GM12878 (cell line): ENCODE measurements around the gene PAQR9. TPM values are rescaled to one million over a fixed set of nuclear protein-coding genes. Genes with fewer than 3 reads are reported as not detected.

Experiments
- ATAC-seq: fragments of 200-7000 bp; cut with Tn5 transposase; 3 replicates; pipeline ENCODE4 v1.9.1; 2020; ENCODE audit warnings: mild to moderate bottlenecking, moderate library complexity
- BruUV-seq: library from RNA; stranded (reverse); fragments of 400-500 nt; replicated peaks from 2 replicates; lab custom pipeline; 2021; lab: Mats Ljungman, UMichigan
- CTCF ChIA-PET: fragments of 300-600 bp; sonication (Branson Sonifier 250); formaldehyde crosslinking; extraction: SDS; loops from one replicate; lab custom pipeline; 2021; ENCODE audit warnings: inconsistent platforms; lab: Yijun Ruan, JAX
- POLR2A ChIA-PET: fragments of 350-600 bp; formaldehyde crosslinking; extraction: SDS; loops from one replicate; lab custom pipeline; 2021; ENCODE audit warnings: inconsistent platforms; lab: Charles Lee
- RAD21 ChIA-PET: fragments of 300-600 bp; sonication (Branson Sonifier 250); formaldehyde crosslinking; loops from one replicate; lab custom pipeline; 2023; ENCODE audit warnings: antibody characterized with exemption; ENCODE audit not compliant: unreplicated experiment; lab: Charles Lee
- SMC1A ChIA-PET: fragments of 300-600 bp; sonication (Branson Sonifier 250); formaldehyde crosslinking; loops from one replicate; lab custom pipeline; 2023; ENCODE audit not compliant: unreplicated experiment, uncharacterized antibody; lab: Charles Lee
- DNase-seq: peaks from one replicate; pipeline ENCODE4 v3.0.0-alpha.2; 2011; ENCODE audit warnings: low read depth, low spot score
- FAIRE-seq: peaks from 3 replicates; lab custom pipeline; 2011; peaks lifted over from hg19 to GRCh38; lab: Jason Lieb, UNC
- H2AFZ ChIP-seq: 2 replicates; pipeline ENCODE4 v1.6.0; 2011; ENCODE audit warnings: low read depth, low read length, control low read depth; ENCODE audit not compliant: control insufficient read depth
- H3K27ac ChIP-seq: 2 replicates; pipeline ENCODE4 v1.5.1; 2011; ENCODE audit warnings: control low read depth; ENCODE audit not compliant: control insufficient read depth, insufficient read depth
- H3K27me3 ChIP-seq, 2 experiments: replicated peaks in 1 of 2; 2 replicates each; pipeline versions ENCODE4 v1.6.0 to v1.6.1; 2011; ENCODE audit warnings: low read length in 1 of 2; ENCODE audit not compliant: control insufficient read depth in 2 of 2, insufficient read depth in 2 of 2
- H3K36me3 ChIP-seq, 2 experiments: 2 replicates each; pipeline ENCODE4 v1.5.1; 2011; ENCODE audit warnings: low read length in 1 of 2; ENCODE audit not compliant: control insufficient read depth in 2 of 2, insufficient read depth in 2 of 2
- H3K4me1 ChIP-seq: 2 replicates; pipeline ENCODE4 v1.6.1; 2011; ENCODE audit warnings: mild to moderate bottlenecking, low read length, moderate library complexity, mixed read lengths; ENCODE audit not compliant: control insufficient read depth, insufficient read depth
- H3K4me2 ChIP-seq: 2 replicates; pipeline ENCODE4 v1.6.0; 2011; ENCODE audit warnings: control low read depth; ENCODE audit not compliant: control insufficient read depth, insufficient read depth
- H3K4me3 ChIP-seq: fragments of 200-600 bp; sonication (generic); 2 replicates; pipeline ENCODE4 v1.5.1; 2016
- H3K79me2 ChIP-seq: 2 replicates; pipeline ENCODE4 v1.6.0; 2011; ENCODE audit warnings: low read length; ENCODE audit not compliant: control insufficient read depth, insufficient read depth
- H3K9ac ChIP-seq: 2 replicates; pipeline ENCODE4 v1.8.0; 2011; ENCODE audit warnings: low read length, control low read depth, mixed read lengths; ENCODE audit not compliant: control insufficient read depth, insufficient read depth
- H3K9me3 ChIP-seq: replicated peaks from 3 replicates; pipeline ENCODE4 v1.5.1; 2011; ENCODE audit warnings: mild to moderate bottlenecking, low read length; ENCODE audit not compliant: control insufficient read depth, insufficient read depth
- H4K20me1 ChIP-seq: 2 replicates; pipeline ENCODE4 v1.6.0; 2011; ENCODE audit not compliant: control insufficient read depth, insufficient read depth
- MTA3 ChIP-seq: IDR thresholded peaks from 2 replicates; pipeline ENCODE4 v1.6.1; 2012; ENCODE audit warnings: low read length, inconsistent platforms, borderline replicate concordance
- PAX5 ChIP-seq: IDR thresholded peaks from 2 replicates; pipeline ENCODE4 v1.6.1; 2011; ENCODE audit warnings: low read depth, low read length, borderline replicate concordance
- PAX8 ChIP-seq: fragments of 450-650 bp; IDR thresholded peaks from 2 replicates; pipeline ENCODE4 v1.6.1; 2017; ENCODE audit warnings: mild to moderate bottlenecking, moderate library complexity
- POLR2AphosphoS2 ChIP-seq: IDR thresholded peaks from 2 replicates; pipeline ENCODE4 v1.6.1; 2011; ENCODE audit warnings: low read depth, mild to moderate bottlenecking, low read length, improper control_type of control experiment, moderate library complexity
- SIX5 ChIP-seq: IDR thresholded peaks from 2 replicates; pipeline ENCODE4 v1.6.1; 2011; ENCODE audit warnings: mild to moderate bottlenecking, low read depth, low read length, moderate library complexity; ENCODE audit not compliant: severe bottlenecking
- SMAD1 ChIP-seq: fragments of 450-650 bp; IDR thresholded peaks from 2 replicates; pipeline ENCODE4 v1.6.1; 2018; ENCODE audit warnings: mild to moderate bottlenecking, low read depth; ENCODE audit not compliant: partially characterized antibody
- STAT3 ChIP-seq: IDR thresholded peaks from 2 replicates; pipeline ENCODE4 v1.6.1; 2011; ENCODE audit warnings: low read depth, low read length, improper control_type of control experiment
- ZBTB33 ChIP-seq: fragments of 450-650 bp; IDR thresholded peaks from 2 replicates; pipeline ENCODE4 v1.6.1; 2017; ENCODE audit warnings: mild to moderate bottlenecking
- ZNF687 ChIP-seq: fragments of 450-650 bp; IDR thresholded peaks from 2 replicates; pipeline ENCODE4 v1.6.1; 2017; ENCODE audit warnings: mild to moderate bottlenecking, moderate library complexity
- WGBS: methylation state at CpG from one replicate; pipeline ENCODE4 v1.1.6; 2016; ENCODE audit warnings: low lambda C conversion rate; ENCODE audit not compliant: insufficient replicate concordance, insufficient coverage; ENCODE audit errors: missing lambda C conversion rate; 5-methylcytosine and 5-hydroxymethylcytosine counted together
- in situ Hi-C: fragments of 300-500 bp; cut with MboI; formaldehyde crosslinking; loops from 9 replicates; pipeline ENCODE4 v1.14.3; 2018; ENCODE audit warnings: mixed read lengths
- intact Hi-C: fragments of 100-400 bp; cut with micrococcal nuclease; formaldehyde crosslinking; loops from one replicate; pipeline ENCODE4 v1.14.2; 2022; ENCODE audit not compliant: unreplicated experiment
- polyA plus RNA-seq, 11 experiments: library from polyadenylated mRNA; depleted of rRNA in 4 of 11; unstranded in 6 of 11; stranded (reverse) in 5 of 11; fragments of >200 nt; fragmentation: Nextera tagmentation in 4 of 11; fragmentation: Illumina TruSeq in 1 of 11; extraction: Ambion mirVana in 4 of 11; extraction: Trizol in 1 of 11; gene quantifications; 1 replicate in 1 of 11; 2 replicates in 10 of 11; pipeline versions ENCODE4 v1.2.1 to v1.2.3, GENCODE V29; 2011 to 2016; ENCODE audit warnings: inconsistent platforms in 2 of 11, missing spikeins in 2 of 11, low read depth in 1 of 11
- total RNA-seq, 4 experiments: library from RNA; depleted of rRNA in 3 of 4; stranded (reverse); fragments of >200 nt in 3 of 4; fragmentation: Illumina TruSeq in 1 of 4; extraction: Trizol in 1 of 4; gene quantifications; 2 replicates each; pipeline versions ENCODE4 v1.2.1 to v1.2.3, GENCODE V29; 2013 to 2021
- TF ChIP-seq, protein P1 (sequence below): fragments of 150-350 bp; IDR thresholded peaks from 2 replicates; pipeline ENCODE4 v1.6.1; 2016; ENCODE audit warnings: low read depth, low read length

PAQR9 gene
- total and polyA plus RNA-seq, 10 of the 15 experiments (the other 5 are each of a cell fraction or from before 2014, with no cell fraction given) = not detected

DNA sequence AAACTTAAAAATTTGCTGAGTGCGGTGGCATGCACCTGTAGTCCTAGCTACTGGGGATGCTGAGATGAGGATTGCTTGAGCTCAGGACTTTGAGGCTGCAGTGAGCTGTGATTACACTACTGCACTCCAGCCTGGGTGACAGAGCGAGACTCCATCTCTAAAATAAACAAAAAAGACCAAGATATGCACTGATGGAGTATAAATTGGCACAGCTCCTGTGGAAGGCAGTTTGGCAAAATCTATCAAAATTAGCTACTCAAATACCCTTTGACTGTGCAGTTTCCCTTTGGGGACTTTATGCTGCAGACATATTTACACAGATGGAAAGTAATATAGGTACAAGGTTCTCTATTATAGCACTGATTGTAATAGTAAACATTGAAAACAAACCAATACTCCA is 19.8 kb upstream of the PAQR9 start:
- intact Hi-C loops = no loop called here
- BruUV-seq = no TSS peak
- WGBS = 73% methylated on average over 2 of the region's 2 CpGs

More for the DNA sequence above, 19.8 kb upstream of the PAQR9 start:
- Histone ChIP-seq H3K4me1 (no peaks in the 10 kb centered on the region), H4K20me1 (no peaks in the 10 kb centered on the region), H3K9me3 (no peaks in the 10 kb centered on the region), H3K4me2 (no peak overlapping the region), H2AFZ (no peak overlapping the region), H3K36me3 (no peaks in the 10 kb centered on the region), H3K4me3 (no peak overlapping the region), H3K27ac (no peak overlapping the region), H3K79me2 (no peaks in the 10 kb centered on the region), H3K27me3 (no peaks in the 10 kb centered on the region), H3K9ac (no peak overlapping the region)
- SMC1A ChIA-PET = interaction anchor here (0.6 kb wide), 1 partner anchor 324 kb away, joined by 4 read pairs; no protein-coding TSS in a partner anchor
- RAD21 ChIA-PET = no interaction called here
- FAIRE-seq (no peak), ATAC-seq (no peak), DNase-seq (no peak)
- in situ Hi-C loops = no loop called here
- CTCF ChIA-PET = interaction anchor here (0.6 to 5.5 kb wide), 6 partner anchors 10 to 1069 kb away, joined by 3 to 48 read pairs (median 3); partner anchors contain the start of gene U2SURP
- POLR2A ChIA-PET = no interaction called here
- TF ChIP-seq STAT3 (no peak), SMAD1 (no peak), PAX8 (no peak), ZNF687 (no peak), POLR2AphosphoS2 (no peak), SIX5 (no peak), PAX5 (no peak), MTA3 (no peak), ZBTB33 (no peak)
- TF ChIP-seq, protein P1, sequence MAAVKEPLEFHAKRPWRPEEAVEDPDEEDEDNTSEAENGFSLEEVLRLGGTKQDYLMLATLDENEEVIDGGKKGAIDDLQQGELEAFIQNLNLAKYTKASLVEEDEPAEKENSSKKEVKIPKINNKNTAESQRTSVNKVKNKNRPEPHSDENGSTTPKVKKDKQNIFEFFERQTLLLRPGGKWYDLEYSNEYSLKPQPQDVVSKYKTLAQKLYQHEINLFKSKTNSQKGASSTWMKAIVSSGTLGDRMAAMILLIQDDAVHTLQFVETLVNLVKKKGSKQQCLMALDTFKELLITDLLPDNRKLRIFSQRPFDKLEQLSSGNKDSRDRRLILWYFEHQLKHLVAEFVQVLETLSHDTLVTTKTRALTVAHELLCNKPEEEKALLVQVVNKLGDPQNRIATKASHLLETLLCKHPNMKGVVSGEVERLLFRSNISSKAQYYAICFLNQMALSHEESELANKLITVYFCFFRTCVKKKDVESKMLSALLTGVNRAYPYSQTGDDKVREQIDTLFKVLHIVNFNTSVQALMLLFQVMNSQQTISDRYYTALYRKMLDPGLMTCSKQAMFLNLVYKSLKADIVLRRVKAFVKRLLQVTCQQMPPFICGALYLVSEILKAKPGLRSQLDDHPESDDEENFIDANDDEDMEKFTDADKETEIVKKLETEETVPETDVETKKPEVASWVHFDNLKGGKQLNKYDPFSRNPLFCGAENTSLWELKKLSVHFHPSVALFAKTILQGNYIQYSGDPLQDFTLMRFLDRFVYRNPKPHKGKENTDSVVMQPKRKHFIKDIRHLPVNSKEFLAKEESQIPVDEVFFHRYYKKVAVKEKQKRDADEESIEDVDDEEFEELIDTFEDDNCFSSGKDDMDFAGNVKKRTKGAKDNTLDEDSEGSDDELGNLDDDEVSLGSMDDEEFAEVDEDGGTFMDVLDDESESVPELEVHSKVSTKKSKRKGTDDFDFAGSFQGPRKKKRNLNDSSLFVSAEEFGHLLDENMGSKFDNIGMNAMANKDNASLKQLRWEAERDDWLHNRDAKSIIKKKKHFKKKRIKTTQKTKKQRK = no peak
